Stimulated activated effector memory CD8-positive, alpha-beta T cell treated with anti-CD3 and anti-CD28 coated beads, Interleukin-12 subunit alpha, Interleukin-12 subunit beta, amount 100 ng/mL, for 72 hours (primary cell): Measurements from ENCODE around the gene SYNCRIP.
"Not testable (repeated sequence)": the region's sequence is repeated elsewhere in the genome, so short reads cannot be mapped to it uniquely, and the experiment has no call there.

ENCODE experiments used
- ATAC-seq: fragments of 150-1000 bp; cut with Tn5 transposase; 2 replicates; pipeline ENCODE4 v1.10.0; 2021
- DNase-seq, 2 donors: peaks; one replicate each; pipeline ENCODE4 v3.0.0; 2021 to 2022; ENCODE audit warnings: low spot score in 2 of 2
- H3K27ac Mint-ChIP-seq: one replicate; pipeline ENCODE4 v1.8.0; 2022; ENCODE audit warnings: mild to moderate bottlenecking, mixed read lengths
- H3K36me3 Mint-ChIP-seq: one replicate; pipeline ENCODE4 v1.8.0; 2022; ENCODE audit warnings: mild to moderate bottlenecking, mixed read lengths
- H3K4me1 Mint-ChIP-seq: one replicate; pipeline ENCODE4 v1.8.0; 2022; ENCODE audit warnings: mixed read lengths
- H3K4me3 Mint-ChIP-seq: one replicate; pipeline ENCODE4 v1.8.0; 2022; ENCODE audit warnings: mild to moderate bottlenecking, mixed read lengths
- H3K9me3 Mint-ChIP-seq: one replicate; pipeline ENCODE4 v1.8.0; 2022; ENCODE audit warnings: mixed read lengths

Gene SYNCRIP

GRCh38 chr6:85640821-85641220 is 1.9 kb downstream of the SYNCRIP start:
- Mint-ChIP-seq H3K4me1 (peaks cover 53% of the 10 kb centered on the region), H3K36me3 (peaks cover 76% of the 10 kb centered on the region), H3K9me3 (no peaks in the 10 kb centered on the region), H3K27ac (peak overlapping the region; percentile 99), H3K4me3 (peak overlapping the region; percentile 89)
- ATAC-seq (no peak), DNase-seq (no peak)

DNA sequence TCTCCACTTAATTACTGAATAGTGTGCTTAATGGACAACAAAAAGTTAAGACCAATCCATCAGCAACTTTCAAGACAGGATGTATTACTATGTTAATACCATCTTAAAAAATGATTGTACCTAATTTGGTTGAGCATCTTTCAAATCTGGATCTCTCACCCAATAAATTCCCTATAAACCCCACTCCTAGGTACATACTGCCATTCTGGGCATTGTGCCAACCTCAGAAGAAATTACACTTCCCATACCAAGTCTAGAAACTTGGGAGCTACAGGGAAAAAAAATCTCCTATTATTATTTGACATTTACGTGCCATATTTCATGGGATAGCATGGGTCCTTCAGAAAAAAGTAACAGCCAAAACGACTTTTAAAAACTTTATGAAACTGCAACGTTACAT is 5.1 kb downstream of the SYNCRIP start:
- Mint-ChIP-seq H3K27ac (peak overlapping the region; percentile 23), H3K9me3 (no peaks in the 10 kb centered on the region), H3K4me1 (peaks cover 46% of the 10 kb centered on the region), H3K4me3 (peak overlapping the region; percentile 89), H3K36me3 (peaks cover 100% of the 10 kb centered on the region)
- DNase-seq (no peak), ATAC-seq (no peak)

GRCh38 chr6:85632164-85632942 is 10.3 kb downstream of the SYNCRIP start:
- Mint-ChIP-seq H3K4me3 (no peak overlapping the region), H3K9me3 (no peaks in the 10 kb centered on the region), H3K4me1 (peaks cover 38% of the 10 kb centered on the region), H3K27ac (peak overlapping the region; percentile 37), H3K36me3 (peaks cover 100% of the 10 kb centered on the region)
- DNase-seq (no peak), ATAC-seq (no peak)

DNA sequence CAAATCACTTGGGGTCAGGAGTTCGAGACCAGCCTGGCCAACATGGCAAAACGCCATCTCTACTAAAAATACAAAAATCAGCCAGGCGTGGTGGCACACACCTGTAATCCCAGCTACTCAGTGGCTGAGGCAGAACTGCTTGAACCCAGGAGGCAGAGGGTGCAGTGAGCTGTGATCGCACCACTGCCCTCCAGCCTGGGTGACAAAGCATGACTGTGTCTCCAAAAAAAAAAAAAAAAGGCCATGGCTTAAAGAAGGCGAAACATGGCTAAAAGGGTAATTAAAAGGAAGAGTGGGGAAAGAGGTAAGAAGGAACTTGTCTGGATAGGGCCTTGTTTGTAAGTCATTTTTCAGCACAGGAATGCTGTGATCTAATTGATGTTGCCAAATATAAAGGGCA is 11.6 kb downstream of the SYNCRIP start:
- H3K4me3 Mint-ChIP-seq, ATAC-seq, DNase-seq, H3K9me3 Mint-ChIP-seq: not testable (repeated sequence)
- peaks cover 39% of the 10 kb centered on the region for H3K4me1 Mint-ChIP-seq
- peaks cover 100% of the 10 kb centered on the region for H3K36me3 Mint-ChIP-seq
- H3K27ac Mint-ChIP-seq = peak overlapping the region; percentile 37

- DNase-seq (no peak), ATAC-seq (no peak)
- peaks cover 57% of the 10 kb centered on the region for H3K4me1 Mint-ChIP-seq
- no peak overlapping the region for H3K4me3 Mint-ChIP-seq
- peak overlapping the region; percentile 86 for H3K27ac Mint-ChIP-seq
- peaks cover 100% of the 10 kb centered on the region for H3K36me3 Mint-ChIP-seq
- H3K9me3 Mint-ChIP-seq = no peaks in the 10 kb centered on the region
Measured at GRCh38 chr6:85628353-85628752, 14.3 kb downstream of the SYNCRIP start.

- H3K36me3 Mint-ChIP-seq = peaks cover 100% of the 10 kb centered on the region
- H3K9me3 Mint-ChIP-seq = no peaks in the 10 kb centered on the region
- peaks cover 21% of the 10 kb centered on the region for H3K4me1 Mint-ChIP-seq
- peak; percentile 54 for ATAC-seq
- DNase-seq = no peak
- H3K27ac Mint-ChIP-seq = peak overlapping the region; percentile 14
- H3K4me3 Mint-ChIP-seq = no peak overlapping the region
Measured at GRCh38 chr6:85620308-85620707, 22.4 kb downstream of the SYNCRIP start.

- H3K9me3 Mint-ChIP-seq = no peaks in the 10 kb centered on the region
- DNase-seq (no peak), ATAC-seq (no peak)
- H3K27ac Mint-ChIP-seq = no peak overlapping the region
- peaks cover 7% of the 10 kb centered on the region for H3K4me1 Mint-ChIP-seq
- peaks cover 100% of the 10 kb centered on the region for H3K36me3 Mint-ChIP-seq
- H3K4me3 Mint-ChIP-seq = no peak overlapping the region
Measured at GRCh38 chr6:85614780-85615179, 27.9 kb downstream of the SYNCRIP start.

DNA sequence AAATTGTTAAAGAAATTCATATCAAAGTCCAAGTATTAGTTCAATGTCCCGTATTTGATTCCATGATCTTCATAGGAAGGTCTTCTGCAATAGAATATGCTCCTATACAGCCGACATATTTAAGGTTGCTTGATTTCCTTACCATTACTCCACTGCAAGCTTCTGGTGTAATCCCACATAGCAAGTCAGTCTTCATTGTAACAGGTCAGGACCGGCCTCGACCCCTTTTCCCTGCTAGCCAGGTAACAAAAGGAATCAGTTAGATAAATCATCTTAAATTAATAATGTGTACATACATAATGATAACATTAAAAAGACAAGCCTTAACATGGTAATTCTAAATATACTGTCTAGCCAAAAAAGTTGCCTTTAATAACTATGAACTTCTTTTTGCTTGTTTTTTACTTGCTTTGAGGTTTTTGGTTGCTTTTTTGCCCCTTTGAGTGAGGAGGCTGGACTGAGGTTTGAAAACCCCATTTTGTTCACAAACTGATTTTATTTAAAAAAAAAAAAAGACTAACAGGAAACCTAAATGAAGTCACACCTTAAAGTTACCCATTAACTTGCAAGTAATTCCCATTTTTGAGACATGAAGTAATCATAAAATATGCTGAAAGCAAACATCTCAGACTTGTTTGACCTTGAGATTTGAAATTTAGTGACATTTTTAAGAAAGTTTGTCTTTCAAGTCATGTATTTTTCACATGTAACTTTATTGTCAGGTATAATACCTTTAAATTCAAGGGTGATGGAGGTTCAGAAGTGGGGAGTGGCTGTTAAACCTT is 29.8 kb downstream of the SYNCRIP start:
- H3K9me3 Mint-ChIP-seq = no peaks in the 10 kb centered on the region
- no peak for DNase-seq
- no peak for ATAC-seq
- H3K27ac Mint-ChIP-seq = no peak overlapping the region
- peaks cover 8% of the 10 kb centered on the region for H3K4me1 Mint-ChIP-seq
- H3K4me3 Mint-ChIP-seq = no peak overlapping the region
- H3K36me3 Mint-ChIP-seq = peaks cover 99% of the 10 kb centered on the region

GRCh38 chr6:85610182-85610895 is 32.3 kb downstream of the SYNCRIP start:
- H3K4me3 Mint-ChIP-seq = no peak overlapping the region
- peaks cover 99% of the 10 kb centered on the region for H3K36me3 Mint-ChIP-seq
- no peak for DNase-seq
- H3K27ac Mint-ChIP-seq = peak overlapping the region; percentile 75
- peaks cover 15% of the 10 kb centered on the region for H3K4me1 Mint-ChIP-seq
- no peaks in the 10 kb centered on the region for H3K9me3 Mint-ChIP-seq
- ATAC-seq = no peak

- no peaks in the 10 kb centered on the region for H3K9me3 Mint-ChIP-seq
- H3K4me1 Mint-ChIP-seq = peaks cover 6% of the 10 kb centered on the region
- DNase-seq (no peak), ATAC-seq (no peak)
- no peak overlapping the region for H3K27ac Mint-ChIP-seq
- no peak overlapping the region for H3K4me3 Mint-ChIP-seq
- H3K36me3 Mint-ChIP-seq = peaks cover 56% of the 10 kb centered on the region
Measured at GRCh38 chr6:85602100-85602499, 40.6 kb downstream of the SYNCRIP start.

- no peaks in the 10 kb centered on the region for H3K9me3 Mint-ChIP-seq
- H3K4me1 Mint-ChIP-seq = peaks cover 6% of the 10 kb centered on the region
- no peak overlapping the region for H3K4me3 Mint-ChIP-seq
- H3K27ac Mint-ChIP-seq = peak overlapping the region; percentile 67
- no peak for DNase-seq
- ATAC-seq = no peak
- H3K36me3 Mint-ChIP-seq = peaks cover 44% of the 10 kb centered on the region
Measured at GRCh38 chr6:85600713-85601313, 41.9 kb downstream of the SYNCRIP start.

GRCh38 chr6:85594197-85594930 is 48.3 kb downstream of the SYNCRIP start:
- H3K36me3 Mint-ChIP-seq = peaks cover 34% of the 10 kb centered on the region
- no peaks in the 10 kb centered on the region for H3K9me3 Mint-ChIP-seq
- peak overlapping the region; percentile 98 for H3K27ac Mint-ChIP-seq
- H3K4me3 Mint-ChIP-seq = peak overlapping the region; percentile 99
- ATAC-seq (peak; percentile 38), DNase-seq (no peak)
- peaks cover 46% of the 10 kb centered on the region for H3K4me1 Mint-ChIP-seq

GRCh38 chr6:85593438-85594196 is 49.1 kb downstream of the SYNCRIP start, which contains the start of gene SNX14:
Gene SNX14, minus strand, starts transcription at chr6:85593858. Its CDS starts 140 bp downstream, at chr6:85593718.
- peaks cover 49% of the 10 kb centered on the region for H3K4me1 Mint-ChIP-seq
- H3K4me3 Mint-ChIP-seq = peak within 1 kb of the TSS; percentile 99
- DNase-seq (peak; percentile 78 to 95), ATAC-seq (peak; percentile 89)
- peak within 1 kb of the TSS; percentile 98 for H3K27ac Mint-ChIP-seq
- no peaks in the 10 kb centered on the region for H3K9me3 Mint-ChIP-seq
- H3K36me3 Mint-ChIP-seq = peaks cover 40% of the 10 kb centered on the region

- ATAC-seq = no peak
- Mint-ChIP-seq H3K4me1 (peaks cover 51% of the 10 kb centered on the region), H3K4me3 (peak overlapping the region; percentile 99), H3K27ac (peak overlapping the region; percentile 98), H3K36me3 (peaks cover 42% of the 10 kb centered on the region), H3K9me3 (no peaks in the 10 kb centered on the region)
- no peak for DNase-seq
Measured at GRCh38 chr6:85592033-85592432, 50.7 kb downstream of the SYNCRIP start.
